OCI-LY3 (cell line): ENCODE data around the gene TSPAN15.

ENCODE experiments used
- H2AFZ ChIP-seq: fragments of 200-600, 300-600 bp; shearing (Covaris generic); 2 replicates; pipeline ENCODE4 v1.6.0; 2014; ENCODE audit warnings: antibody characterized with exemption, low read depth, low read length
- H3K27ac ChIP-seq: fragments of 200-600, 300-600 bp; sonication (generic); 2 replicates; pipeline ENCODE4 v1.5.1; 2014; ENCODE audit warnings: mild to moderate bottlenecking, low read length, moderate library complexity, mixed read lengths
- H3K27me3 ChIP-seq: fragments of 200-600, 300-600 bp; sonication (generic); 2 replicates; pipeline ENCODE4 v1.6.1; 2014; ENCODE audit warnings: low read depth, low read length, mixed read lengths
- H3K36me3 ChIP-seq: fragments of 200-600, 300-600 bp; sonication (generic); replicated peaks from 2 replicates; pipeline ENCODE3; 2014; ENCODE audit warnings: low read depth, low read length, mixed read lengths
- H3K4me1 ChIP-seq: fragments of 300-600, 200-600 bp; sonication (generic); 2 replicates; pipeline ENCODE4 v1.6.1; 2014; ENCODE audit warnings: low read length, mixed read lengths
- H3K4me2 ChIP-seq: fragments of 200-600, 300-600 bp; sonication (generic); 2 replicates; pipeline ENCODE4 v1.6.1; 2014; ENCODE audit warnings: low read length, mixed read lengths
- H3K4me3 ChIP-seq: fragments of 300-600, 200-600 bp; sonication (generic); 2 replicates; pipeline ENCODE4 v1.5.1; 2014; ENCODE audit warnings: antibody characterized with exemption, mild to moderate bottlenecking, low read length, moderate library complexity
- H3K79me2 ChIP-seq: fragments of 300-600, 200-600 bp; shearing (Covaris generic); 2 replicates; pipeline ENCODE4 v1.6.1; 2014; ENCODE audit warnings: mild to moderate bottlenecking, low read length, mixed read lengths
- H3K9ac ChIP-seq: fragments of 300-600, 200-600 bp; shearing (Covaris generic); 2 replicates; pipeline ENCODE4 v1.6.0; 2014; ENCODE audit warnings: mild to moderate bottlenecking, low read length, moderate library complexity
- H3K9me3 ChIP-seq: fragments of 200-600, 300-600 bp; shearing (Covaris generic); 2 replicates; pipeline ENCODE4 v1.6.1; 2014; ENCODE audit warnings: low read length, mixed read lengths; ENCODE audit not compliant: insufficient read depth
- H4K20me1 ChIP-seq: fragments of 200-600, 300-600 bp; sonication (generic); 2 replicates; pipeline ENCODE4 v1.6.1; 2016; ENCODE audit warnings: low read length, mixed read lengths; ENCODE audit not compliant: insufficient read depth
- EZH2phosphoT487 ChIP-seq: fragments of 200-600 bp; shearing (Covaris generic); IDR thresholded peaks from 2 replicates; pipeline ENCODE4 v1.6.1; 2018; ENCODE audit warnings: antibody characterized with exemption, mixed run types, low read depth
- TF ChIP-seq, protein P1 (sequence below): fragments of 200-600, 300-600 bp; sonication (generic); IDR thresholded peaks from 2 replicates; pipeline ENCODE4 v1.5.1; 2014; ENCODE audit warnings: antibody characterized with exemption, low read length, low read depth

TSPAN15 gene

DNA sequence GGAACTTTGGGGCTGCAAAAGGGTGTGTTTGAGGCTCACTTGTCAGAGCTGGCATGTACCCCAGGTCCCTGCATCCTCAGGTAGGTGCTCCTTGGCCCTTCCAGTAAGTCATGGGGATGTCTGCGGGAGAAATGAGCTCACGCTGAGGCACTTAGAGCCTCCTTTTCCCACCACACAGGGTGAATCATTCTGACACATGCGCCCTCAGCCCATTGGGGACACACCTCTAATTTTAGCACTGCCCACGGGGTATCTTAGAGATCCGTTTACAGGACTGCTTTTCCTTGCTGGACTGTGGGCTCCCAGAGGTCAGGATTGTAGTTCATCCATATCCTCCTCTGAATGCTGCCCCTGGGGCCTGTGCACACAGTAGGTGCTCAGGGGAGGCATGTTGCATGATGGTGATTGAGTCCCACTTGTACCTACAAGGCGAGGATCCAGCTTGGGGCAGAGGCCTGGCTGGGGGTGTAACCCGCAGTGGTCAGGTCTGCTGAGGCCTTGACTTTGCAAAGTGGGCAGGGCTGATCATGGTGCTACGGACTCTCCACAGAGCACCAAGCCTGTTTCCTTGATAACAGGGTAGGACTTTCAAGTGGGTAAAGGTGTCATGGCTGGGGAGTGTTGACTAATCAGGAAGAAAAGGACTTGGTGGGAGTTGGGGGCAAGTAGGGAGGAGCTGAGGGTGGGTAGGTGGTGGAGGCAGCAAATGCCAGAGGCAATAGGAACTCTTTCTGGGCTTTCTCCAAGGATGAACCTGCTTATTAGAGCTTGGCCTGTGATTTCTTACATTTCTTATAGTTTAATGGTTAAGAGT lies 5.8 kb downstream of the TSPAN15 start:
- Histone ChIP-seq H3K36me3 (no peaks in the 10 kb centered on the region), H3K9me3 (no peaks in the 10 kb centered on the region), H3K4me1 (peaks cover 4% of the 10 kb centered on the region; the same call in 1 of the 2 replicates), H3K79me2 (no peaks in the 10 kb centered on the region), H2AFZ (no peak overlapping the region), H4K20me1 (no peaks in the 10 kb centered on the region), H3K27me3 (no peaks in the 10 kb centered on the region), H3K4me3 (no peak overlapping the region), H3K9ac (no peak overlapping the region), H3K27ac (no peak overlapping the region), H3K4me2 (no peak overlapping the region)
- TF ChIP-seq EZH2phosphoT487: no peak
- TF ChIP-seq, protein P1, sequence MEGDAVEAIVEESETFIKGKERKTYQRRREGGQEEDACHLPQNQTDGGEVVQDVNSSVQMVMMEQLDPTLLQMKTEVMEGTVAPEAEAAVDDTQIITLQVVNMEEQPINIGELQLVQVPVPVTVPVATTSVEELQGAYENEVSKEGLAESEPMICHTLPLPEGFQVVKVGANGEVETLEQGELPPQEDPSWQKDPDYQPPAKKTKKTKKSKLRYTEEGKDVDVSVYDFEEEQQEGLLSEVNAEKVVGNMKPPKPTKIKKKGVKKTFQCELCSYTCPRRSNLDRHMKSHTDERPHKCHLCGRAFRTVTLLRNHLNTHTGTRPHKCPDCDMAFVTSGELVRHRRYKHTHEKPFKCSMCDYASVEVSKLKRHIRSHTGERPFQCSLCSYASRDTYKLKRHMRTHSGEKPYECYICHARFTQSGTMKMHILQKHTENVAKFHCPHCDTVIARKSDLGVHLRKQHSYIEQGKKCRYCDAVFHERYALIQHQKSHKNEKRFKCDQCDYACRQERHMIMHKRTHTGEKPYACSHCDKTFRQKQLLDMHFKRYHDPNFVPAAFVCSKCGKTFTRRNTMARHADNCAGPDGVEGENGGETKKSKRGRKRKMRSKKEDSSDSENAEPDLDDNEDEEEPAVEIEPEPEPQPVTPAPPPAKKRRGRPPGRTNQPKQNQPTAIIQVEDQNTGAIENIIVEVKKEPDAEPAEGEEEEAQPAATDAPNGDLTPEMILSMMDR: no peak

DNA sequence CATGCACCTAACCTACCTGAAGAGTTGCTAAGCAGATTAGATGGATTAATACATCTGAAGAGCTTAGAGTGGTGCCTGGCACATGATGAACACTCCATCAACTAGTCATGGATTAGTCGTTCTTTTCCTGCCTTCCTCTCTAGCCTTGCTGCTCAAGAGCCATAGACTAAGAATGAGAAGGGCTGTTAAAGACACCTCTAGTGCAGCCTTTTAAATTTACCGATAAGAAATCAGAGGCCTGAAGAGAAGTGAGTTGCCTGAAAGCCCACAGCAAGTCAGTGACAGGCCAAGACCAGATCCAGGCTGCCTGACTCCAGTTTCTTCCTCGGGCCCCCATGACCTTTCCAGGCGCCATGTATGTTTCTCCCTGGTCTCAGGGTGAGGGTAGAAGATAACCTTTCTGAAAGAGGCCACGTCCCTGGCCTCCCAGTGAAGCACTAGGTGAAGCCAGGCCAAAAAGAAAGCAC lies 6.5 kb downstream of the TSPAN15 start:
- H3K4me3 ChIP-seq: no peak overlapping the region
- no peaks in the 10 kb centered on the region for H4K20me1 ChIP-seq
- no peak overlapping the region for H3K9ac ChIP-seq
- H3K4me1 ChIP-seq: peaks cover 4% of the 10 kb centered on the region; the same call in 1 of the 2 replicates
- no peak overlapping the region for H2AFZ ChIP-seq
- no peaks in the 10 kb centered on the region for H3K79me2 ChIP-seq
- H3K27me3 ChIP-seq: no peaks in the 10 kb centered on the region
- no peak overlapping the region for H3K27ac ChIP-seq
- no peak overlapping the region for H3K4me2 ChIP-seq
- no peaks in the 10 kb centered on the region for H3K36me3 ChIP-seq
- no peaks in the 10 kb centered on the region for H3K9me3 ChIP-seq
- TF ChIP-seq, protein P1: no peak
- TF ChIP-seq EZH2phosphoT487: no peak

DNA sequence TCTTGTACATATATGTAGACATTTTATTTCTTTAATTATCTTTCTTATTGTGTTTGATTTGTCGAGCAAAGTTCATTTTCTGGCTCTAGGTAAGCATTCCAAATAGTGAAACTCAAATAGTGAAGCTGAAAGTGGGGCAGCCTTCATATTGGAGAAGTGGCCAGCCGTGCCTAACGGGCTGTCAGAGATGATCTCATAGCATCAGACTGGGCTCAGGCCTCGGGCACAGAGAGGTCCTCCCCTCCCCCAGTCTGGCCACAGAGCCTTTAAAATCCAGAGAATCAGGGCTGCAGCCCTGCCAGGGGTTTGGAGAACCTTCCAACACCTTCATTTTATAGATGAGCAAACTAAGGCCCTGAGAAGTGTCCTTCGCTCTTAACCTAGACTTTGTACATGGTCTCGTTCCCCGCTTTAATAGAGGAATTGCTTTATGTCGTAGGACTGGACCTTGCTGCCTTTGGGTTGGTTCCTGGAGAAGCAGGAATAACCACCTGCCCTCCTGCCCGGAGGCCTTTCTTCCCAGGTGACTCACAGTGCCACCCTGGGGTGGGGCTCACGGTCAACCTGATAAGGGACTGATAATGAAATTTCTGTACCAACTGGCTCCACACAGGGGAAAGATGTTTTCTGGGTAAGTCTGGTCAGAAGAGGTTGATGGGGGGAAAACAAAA lies 7.3 kb downstream of the TSPAN15 start:
- Histone ChIP-seq H3K27ac (no peak overlapping the region), H3K4me2 (no peak overlapping the region), H3K9ac (no peak overlapping the region), H3K36me3 (no peaks in the 10 kb centered on the region), H3K27me3 (no peaks in the 10 kb centered on the region), H3K4me1 (peaks cover 4% of the 10 kb centered on the region; the same call in 1 of the 2 replicates), H3K9me3 (no peaks in the 10 kb centered on the region), H4K20me1 (no peaks in the 10 kb centered on the region), H2AFZ (no peak overlapping the region), H3K4me3 (no peak overlapping the region), H3K79me2 (no peaks in the 10 kb centered on the region)
- TF ChIP-seq EZH2phosphoT487: no peak
- TF ChIP-seq, protein P1: no peak

DNA sequence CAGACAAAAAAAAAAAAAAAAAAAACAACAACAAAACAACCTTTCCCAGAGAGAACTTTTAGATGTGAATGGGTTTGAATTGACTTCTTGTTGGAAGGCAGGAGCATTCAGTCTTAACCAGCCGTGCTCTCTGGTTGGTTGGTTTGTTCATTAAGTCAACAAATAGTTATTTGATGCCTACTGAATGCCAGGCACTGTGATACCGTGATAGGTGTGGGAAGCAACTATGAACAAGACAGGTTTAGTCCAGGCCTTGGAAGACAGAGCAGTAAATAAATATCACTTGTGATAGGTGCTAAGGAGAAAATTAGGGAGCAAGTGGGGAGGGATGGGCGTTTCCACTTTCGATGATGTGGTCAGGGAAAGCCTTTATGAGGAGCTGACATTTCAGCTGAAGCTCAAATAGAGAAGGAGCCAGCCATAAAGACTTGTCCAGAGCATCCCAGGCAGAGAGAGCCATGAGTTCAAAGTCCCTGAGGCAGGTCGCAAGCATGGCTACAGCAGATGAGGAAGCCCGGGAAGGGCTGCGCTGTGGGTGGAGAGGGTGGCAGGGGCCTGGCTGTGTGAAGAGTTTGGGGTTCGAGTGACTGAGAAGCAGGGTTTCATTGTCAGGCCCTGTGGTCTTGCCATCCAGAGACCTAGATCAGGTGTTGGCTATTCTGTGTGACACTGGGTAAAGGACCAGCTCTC lies 8.0 kb downstream of the TSPAN15 start:
- H3K79me2 ChIP-seq: no peaks in the 10 kb centered on the region
- no peak overlapping the region for H3K4me2 ChIP-seq
- H3K27ac ChIP-seq: no peak overlapping the region
- no peaks in the 10 kb centered on the region for H4K20me1 ChIP-seq
- H3K27me3 ChIP-seq: no peaks in the 10 kb centered on the region
- no peak overlapping the region for H3K4me3 ChIP-seq
- no peak overlapping the region for H2AFZ ChIP-seq
- H3K36me3 ChIP-seq: no peaks in the 10 kb centered on the region
- peaks cover 4% of the 10 kb centered on the region; the same call in 1 of the 2 replicates for H3K4me1 ChIP-seq
- no peak overlapping the region for H3K9ac ChIP-seq
- TF ChIP-seq, protein P1: no peak
- no peak for TF ChIP-seq EZH2phosphoT487
- no peaks in the 10 kb centered on the region for H3K9me3 ChIP-seq
